NCI-H510A (cell line): ENCODE results near the gene RUNX1.

Experiments used
- DNase-seq: peaks from one replicate; lab custom pipeline; 2025; lab: John Stamatoyannopoulos, UW

Gene RUNX1

GRCh38 chr21:34992736-34993398 is 56.2 kb downstream of the RUNX1 start:
- DNase-seq: no peak

GRCh38 chr21:34992180-34992579 is 56.9 kb downstream of the RUNX1 start:
- no peak for DNase-seq

GRCh38 chr21:34991366-34991957 is 57.6 kb downstream of the RUNX1 start:
- DNase-seq: no peak

GRCh38 chr21:34990842-34991241 is 58.3 kb downstream of the RUNX1 start:
- DNase-seq: no peak

- DNase-seq: no peak
Measured at GRCh38 chr21:34989337-34990151, 59.6 kb downstream of the RUNX1 start.

- no peak for DNase-seq
Measured at GRCh38 chr21:34988625-34989024, 60.5 kb downstream of the RUNX1 start.

GRCh38 chr21:34988139-34988538 is 61.0 kb downstream of the RUNX1 start:
- no peak for DNase-seq

- no peak for DNase-seq
Measured at GRCh38 chr21:34987501-34988072, 61.5 kb downstream of the RUNX1 start.

- no peak for DNase-seq
Measured at GRCh38 chr21:34986561-34987500, 62.3 kb downstream of the RUNX1 start.

- DNase-seq: no peak
Measured at GRCh38 chr21:34984356-34985058, 64.6 kb downstream of the RUNX1 start.

GRCh38 chr21:34983680-34984086 is 65.4 kb downstream of the RUNX1 start:
- no peak for DNase-seq

GRCh38 chr21:34981791-34982190 is 67.3 kb downstream of the RUNX1 start:
- DNase-seq: no peak

GRCh38 chr21:34980423-34981115 is 68.5 kb downstream of the RUNX1 start:
- DNase-seq: no peak

- no peak for DNase-seq
Measured at GRCh38 chr21:34979383-34979782, 69.7 kb downstream of the RUNX1 start.

- no peak for DNase-seq
Measured at GRCh38 chr21:34977333-34977732, 71.8 kb downstream of the RUNX1 start.

GRCh38 chr21:34974162-34974981 is 74.7 kb downstream of the RUNX1 start:
- DNase-seq: no peak

- DNase-seq: no peak
Measured at GRCh38 chr21:34973685-34974084, 75.4 kb downstream of the RUNX1 start.

- no peak for DNase-seq
Measured at GRCh38 chr21:34971656-34972055, 77.4 kb downstream of the RUNX1 start.

GRCh38 chr21:34970566-34970965 is 78.5 kb downstream of the RUNX1 start:
- no peak for DNase-seq

- no peak for DNase-seq
Measured at GRCh38 chr21:34970167-34970500, 79.0 kb downstream of the RUNX1 start.
